ENCODE data around the gene UBE2U. TPM values are rescaled to one million over a fixed set of nuclear protein-coding genes. Genes with fewer than 3 reads are reported as not detected.

Gene UBE2U
- total RNA-seq, 1 experiment from 2014 or later = not detected

GRCh38 chr1:64173336-64173940 is 30.0 kb upstream of the UBE2U start (continued):
- TF ChIP-seq ZNF263 (CRISPR knock-in tag; IDR thresholded peaks at IDR 0.05; ENCODE audit: low read depth) = no peak
- no peak for TF ChIP-seq ESRRA (CRISPR knock-in tag; IDR thresholded peaks at IDR 0.05; ENCODE audit: borderline replicate concordance)
- TF ChIP-seq HMGA2 (CRISPR knock-in tag; IDR thresholded peaks at IDR 0.05) = no peak

- Mint-ChIP-seq H3K4me3 (no peak overlapping the region), H3K36me3 (peaks cover 34% of the 10 kb centered on the region), H3K27ac (no peak overlapping the region), H3K4me1 (peaks cover 40% of the 10 kb centered on the region), H3K9me3 (peaks cover 5% of the 10 kb centered on the region), H3K27me3 (ENCODE audit: low read depth) (no peaks in the 10 kb centered on the region)
- DNase-seq (ENCODE audit: low spot score) = no peak
- CTCF ChIA-PET = interaction anchor here (1.4 kb wide), 1 partner anchor 484 kb away, joined by 5 read pairs; no protein-coding TSS in a partner anchor
- no peak for ATAC-seq
- TF ChIP-seq SMAD3 (CRISPR knock-in tag; IDR thresholded peaks at IDR 0.05; ENCODE audit: borderline replicate concordance) = no peak
- no peak for TF ChIP-seq E2F1 (CRISPR knock-in tag; IDR thresholded peaks at IDR 0.05)
- no peak for TF ChIP-seq ZNF263 (CRISPR knock-in tag; IDR thresholded peaks at IDR 0.05; ENCODE audit: low read depth)
- TF ChIP-seq IRF1 (CRISPR knock-in tag; IDR thresholded peaks at IDR 0.05) = no peak
- POLR2A ChIA-PET = no interaction called here
These were observed 27.8 kb upstream of the UBE2U start for GRCh38 chr1:64175639-64176038.

GRCh38 chr1:64176659-64177058 is 26.8 kb upstream of the UBE2U start:
- no peak for TF ChIP-seq ZNF281 (CRISPR knock-in tag; IDR thresholded peaks at IDR 0.05)
- no peak for TF ChIP-seq RELA (CRISPR knock-in tag; IDR thresholded peaks at IDR 0.05; ENCODE audit: borderline replicate concordance)
- no peak for TF ChIP-seq ZNF219 (CRISPR knock-in tag; IDR thresholded peaks at IDR 0.05; ENCODE audit: borderline replicate concordance)
- TF ChIP-seq KAT7 (CRISPR knock-in tag; IDR thresholded peaks at IDR 0.05; ENCODE audit: borderline replicate concordance) = no peak
- no peak for TF ChIP-seq MLX (CRISPR knock-in tag; IDR thresholded peaks at IDR 0.05)
- no peak for TF ChIP-seq ZNF138 (CRISPR knock-in tag; conservative IDR thresholded peaks at IDR 0.05)
- TF ChIP-seq NFATC4 (CRISPR knock-in tag; IDR thresholded peaks at IDR 0.05) = no peak
- no peak for TF ChIP-seq ZNF532 (CRISPR knock-in tag; IDR thresholded peaks at IDR 0.05; ENCODE audit: borderline replicate concordance)
- no peak for TF ChIP-seq ETV6 (CRISPR knock-in tag; IDR thresholded peaks at IDR 0.05)
- no peak for TF ChIP-seq NFYB (CRISPR knock-in tag; conservative IDR thresholded peaks at IDR 0.05; ENCODE audit: low read depth)
- TF ChIP-seq ZNF263 (CRISPR knock-in tag; IDR thresholded peaks at IDR 0.05; ENCODE audit: low read depth) = no peak
- no peak for TF ChIP-seq EMX1 (CRISPR knock-in tag; IDR thresholded peaks at IDR 0.05)
- no peak for TF ChIP-seq SP1 (CRISPR knock-in tag; conservative IDR thresholded peaks at IDR 0.05)
- no peak for TF ChIP-seq MXD4 (CRISPR knock-in tag; IDR thresholded peaks at IDR 0.05; ENCODE audit: borderline replicate concordance)
- TF ChIP-seq ZNF121 (CRISPR knock-in tag; IDR thresholded peaks at IDR 0.05) = no peak
- TF ChIP-seq ESRRA (CRISPR knock-in tag; IDR thresholded peaks at IDR 0.05; ENCODE audit: borderline replicate concordance) = no peak
- no peak for TF ChIP-seq ATF1 (CRISPR knock-in tag; IDR thresholded peaks at IDR 0.05)
- ChIA-PET POLR2A (no interaction called here), CTCF (interaction anchor here (1.3 to 1.4 kb wide), 2 partner anchors 13 to 485 kb away, joined by 5 read pairs; no protein-coding TSS in a partner anchor)
- Mint-ChIP-seq H3K4me3 (no peak overlapping the region), H3K4me1 (peaks cover 29% of the 10 kb centered on the region), H3K9me3 (no peaks in the 10 kb centered on the region), H3K27ac (peak overlapping the region; percentile 18; the same call in 1 of the 2 replicates), H3K36me3 (peaks cover 27% of the 10 kb centered on the region), H3K27me3 (ENCODE audit: low read depth) (no peaks in the 10 kb centered on the region)
- DNase-seq (ENCODE audit: low spot score) = no peak
- no peak for ATAC-seq
